HK-2 (cell line): ENCODE data around the gene CHD1L.
"Not testable (repeated sequence)": the region's sequence is repeated elsewhere in the genome, so short reads cannot be mapped to it uniquely, and the experiment has no call there.

Experiments used
- DNase-seq: peaks from one replicate; pipeline ENCODE4 v3.0.0-alpha.2; 2018; ENCODE audit not compliant: unreplicated experiment

CHD1L gene

DNA sequence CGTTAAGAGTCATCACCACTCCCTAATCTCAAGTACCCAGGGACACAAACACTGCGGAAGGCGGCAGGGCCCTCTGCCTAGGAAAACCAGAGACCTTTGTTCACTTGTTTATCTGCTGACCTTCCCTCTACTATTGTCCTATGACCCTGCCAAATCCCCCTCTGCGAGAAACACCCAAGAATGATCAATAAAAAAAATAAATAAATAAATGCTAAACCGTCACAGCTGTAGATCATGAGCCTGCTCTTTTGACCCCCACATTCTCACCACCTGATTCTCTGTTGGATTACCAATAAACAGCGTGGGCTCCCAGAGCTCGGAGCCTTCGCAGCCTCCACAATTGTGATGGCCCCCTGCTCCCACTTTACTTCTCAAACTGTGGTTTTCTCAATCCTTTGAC lies 8.6 kb upstream of the CHD1L start:
- DNase-seq = not testable (repeated sequence)

DNA sequence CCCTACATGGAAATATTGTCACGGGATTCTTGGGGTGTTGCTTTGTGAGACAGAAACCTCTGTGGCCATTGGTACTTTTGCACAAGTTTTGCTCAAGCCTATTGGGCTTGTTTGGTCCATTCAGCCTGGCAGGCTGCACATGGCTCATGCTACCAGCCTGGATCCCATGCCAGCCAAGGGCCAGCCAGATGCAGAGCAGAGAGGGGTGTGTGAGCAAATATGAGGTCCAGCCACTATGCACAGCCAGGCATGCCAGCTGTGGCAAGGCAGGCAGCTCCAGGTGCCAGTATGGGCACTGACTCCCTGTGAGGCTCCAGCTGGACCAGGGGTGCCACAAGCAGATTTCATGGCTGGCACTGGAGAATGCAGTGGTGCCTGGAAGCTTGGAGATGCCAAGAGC lies 6.7 kb upstream of the CHD1L start:
- no peak for DNase-seq

DNA sequence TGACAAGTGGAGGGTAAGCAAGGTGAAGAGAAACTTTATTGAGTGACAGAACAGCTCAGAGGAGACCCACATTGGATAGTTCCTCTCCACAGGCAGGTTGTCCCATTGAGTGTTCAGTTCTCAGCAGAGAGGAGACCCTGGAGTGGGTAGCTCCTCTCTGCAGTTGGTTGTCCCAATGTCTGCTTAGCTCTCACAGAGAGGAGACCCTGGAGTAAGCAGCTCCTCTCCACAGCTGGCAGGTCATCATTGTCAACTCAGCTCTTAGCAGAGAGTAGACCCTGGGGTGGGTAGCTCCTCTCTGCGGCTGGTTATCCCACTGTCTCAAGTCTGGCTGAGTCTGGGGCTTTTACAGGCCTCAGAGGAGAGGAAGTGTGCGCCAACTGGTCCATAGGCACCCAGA lies 6.0 kb upstream of the CHD1L start:
- DNase-seq = no peak

DNA sequence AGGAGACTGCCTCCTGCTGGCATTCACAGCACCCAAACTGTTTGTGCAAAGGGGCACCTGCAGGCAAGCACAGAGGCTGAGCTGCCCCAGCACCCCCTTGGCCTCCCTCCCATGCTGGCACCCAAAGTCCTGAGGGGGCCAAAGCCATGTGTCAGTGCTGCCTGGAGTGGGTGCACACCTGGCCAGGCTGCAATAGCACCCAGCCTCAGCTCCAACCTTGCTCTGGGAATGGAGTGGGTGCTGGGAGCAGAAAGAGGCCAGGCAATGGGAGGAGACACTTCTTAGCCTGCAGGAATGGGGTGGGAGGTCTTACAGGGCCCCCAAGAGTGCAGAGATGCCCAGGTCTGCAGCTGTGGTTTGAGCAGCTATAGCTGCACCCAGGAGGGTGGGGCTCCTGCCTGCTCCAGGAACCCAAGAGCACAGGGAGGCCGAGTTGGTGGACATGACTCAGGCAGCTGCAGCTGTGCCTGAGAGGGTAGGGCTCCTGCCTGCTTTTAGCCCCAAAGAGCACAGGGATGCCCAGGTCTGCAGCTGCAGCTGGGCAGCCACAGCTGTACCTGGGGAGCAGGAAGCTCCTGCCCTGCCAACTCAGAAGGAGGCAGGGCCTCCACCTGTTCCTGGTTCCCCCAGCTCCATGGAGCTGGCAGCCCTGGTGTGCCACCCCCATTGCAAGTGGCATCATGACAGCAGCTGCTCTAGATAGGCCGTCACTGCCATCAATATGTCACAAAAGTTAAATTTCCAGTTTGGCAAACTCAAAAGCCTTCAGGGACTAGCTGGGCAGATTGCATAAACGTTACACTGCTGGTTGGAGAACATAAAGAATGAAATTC lies 5.3 kb upstream of the CHD1L start:
- DNase-seq = no peak

DNA sequence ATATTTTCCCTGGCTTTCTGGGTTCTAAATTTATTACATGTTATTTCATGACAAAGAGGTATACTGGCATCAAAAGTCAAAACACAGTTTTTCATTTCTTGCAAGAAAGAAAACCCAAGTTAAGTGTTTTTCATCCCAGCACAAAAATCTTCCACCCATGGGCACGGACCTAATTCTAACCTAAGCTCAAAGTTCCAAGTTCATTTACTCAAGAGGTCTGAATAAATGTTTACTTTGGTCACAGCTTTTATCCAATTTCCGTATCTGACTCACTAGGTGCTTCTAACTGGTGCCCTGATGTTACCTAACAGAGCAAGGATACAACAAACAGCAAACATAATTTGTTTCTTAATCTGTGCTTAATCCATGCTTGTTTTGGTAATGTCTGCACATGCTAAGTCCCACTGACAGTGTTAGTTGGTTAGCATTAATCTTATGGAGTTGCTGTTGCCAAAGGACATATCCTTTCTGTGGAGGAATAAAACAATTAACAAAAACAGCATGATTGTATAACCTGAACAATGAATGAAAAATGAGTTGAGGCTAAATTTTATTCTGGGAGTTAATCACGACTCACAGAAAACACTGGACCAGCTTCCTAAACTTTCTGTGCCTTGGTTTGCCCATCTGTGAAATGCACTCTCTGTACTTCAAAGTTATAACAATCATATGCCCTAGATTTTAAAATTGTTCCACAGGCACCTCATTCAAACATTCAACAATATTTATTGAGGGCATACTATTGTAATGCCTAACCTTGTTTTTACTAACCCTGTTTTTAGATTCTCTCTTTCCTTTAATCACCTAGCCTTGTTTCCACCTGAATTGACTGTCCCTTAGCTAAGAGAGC lies 4.2 kb upstream of the CHD1L start:
- no peak for DNase-seq

DNA sequence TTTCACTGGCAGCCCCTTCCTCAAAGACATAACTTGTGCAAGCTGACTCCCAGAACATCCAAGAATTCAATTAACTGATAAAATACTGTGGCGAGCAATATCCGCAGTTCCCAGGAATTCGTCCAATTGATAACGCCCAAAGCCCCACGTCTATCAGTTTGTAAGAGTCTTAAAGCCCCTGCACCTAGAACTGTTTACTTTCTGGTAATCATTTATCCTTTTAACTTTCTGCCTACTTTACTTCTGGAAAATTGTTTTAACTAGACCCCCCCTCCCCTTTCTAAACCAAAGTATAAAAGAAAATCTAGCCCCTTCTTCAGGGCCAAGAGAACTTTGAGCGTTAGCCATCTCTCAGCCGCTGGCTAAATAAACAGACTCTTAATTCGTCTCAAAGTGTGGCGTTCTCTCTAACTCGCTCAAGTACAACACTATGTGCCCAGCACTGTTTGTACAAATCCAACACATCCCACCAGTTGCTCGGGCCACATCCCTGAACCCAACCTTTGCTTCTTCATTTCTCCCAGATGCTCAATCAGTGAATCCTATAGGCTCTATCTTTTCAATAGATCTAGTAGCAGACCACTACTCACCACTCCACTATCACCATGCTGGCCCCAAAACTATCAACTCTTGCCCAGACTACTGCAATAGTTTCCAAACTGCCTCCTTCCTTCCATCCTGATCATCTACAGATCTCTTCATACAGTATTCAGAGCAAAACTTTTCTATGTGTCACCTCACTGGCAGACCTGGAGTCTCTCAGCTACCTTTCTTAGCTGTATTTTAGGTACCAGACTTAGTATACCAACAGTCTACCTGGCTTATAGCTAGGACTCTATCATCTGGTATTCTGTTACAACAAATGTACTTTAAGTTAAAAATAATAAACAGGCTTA lies 3.3 kb upstream of the CHD1L start:
- no peak for DNase-seq

DNA sequence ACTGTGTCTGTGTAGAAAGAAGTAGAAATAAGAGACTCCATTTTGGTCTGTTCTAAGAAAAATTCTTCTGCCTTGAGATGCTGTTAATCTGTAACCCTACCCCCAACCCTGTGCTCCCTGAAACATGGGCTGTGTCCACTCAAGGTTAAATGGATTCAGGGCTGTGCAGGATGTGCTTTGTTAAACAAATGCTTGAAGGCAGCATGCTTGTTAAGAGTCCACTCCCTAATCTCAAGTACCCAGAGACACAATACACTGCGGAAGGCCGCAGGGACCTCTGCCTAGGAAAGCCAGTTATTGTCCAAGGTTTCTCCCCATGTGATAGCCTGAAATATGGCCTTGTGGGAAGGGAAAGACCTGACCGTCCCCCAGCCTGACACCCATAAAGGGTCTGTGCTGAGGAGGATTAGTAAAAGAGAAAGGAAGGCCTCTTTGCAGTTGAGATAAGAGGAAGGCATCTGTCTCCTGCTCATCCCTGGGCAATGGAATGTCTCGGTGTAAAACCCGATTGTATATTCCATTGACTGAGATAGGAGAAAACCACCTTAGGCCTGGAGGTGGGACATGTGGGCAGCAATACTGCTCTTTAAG lies 2.3 kb upstream of the CHD1L start:
- not testable (repeated sequence) for DNase-seq

DNA sequence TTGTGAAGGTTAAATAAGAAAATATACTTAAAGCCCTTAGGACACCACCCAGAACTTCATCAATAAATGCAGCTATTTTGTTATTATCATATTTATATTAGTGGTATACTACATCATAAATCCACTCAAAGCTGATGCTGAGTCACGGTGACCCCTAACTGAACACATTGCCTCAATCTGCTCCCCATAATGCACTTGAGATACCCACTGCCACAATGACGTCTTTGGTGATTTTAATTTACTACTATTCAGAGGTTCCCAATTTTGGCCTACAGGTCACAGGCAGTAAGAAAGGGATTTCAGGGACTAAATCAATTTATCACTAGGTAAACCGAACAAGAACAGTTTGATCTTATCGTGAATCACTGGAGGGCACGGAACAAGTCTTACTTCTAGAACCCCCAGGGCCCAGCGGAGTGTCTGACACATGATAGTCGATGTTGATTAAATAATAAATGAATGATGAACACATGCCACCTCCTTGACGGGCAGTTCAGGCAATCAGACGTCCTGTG lies 493 bp upstream of the CHD1L start:
- DNase-seq = no peak

DNA sequence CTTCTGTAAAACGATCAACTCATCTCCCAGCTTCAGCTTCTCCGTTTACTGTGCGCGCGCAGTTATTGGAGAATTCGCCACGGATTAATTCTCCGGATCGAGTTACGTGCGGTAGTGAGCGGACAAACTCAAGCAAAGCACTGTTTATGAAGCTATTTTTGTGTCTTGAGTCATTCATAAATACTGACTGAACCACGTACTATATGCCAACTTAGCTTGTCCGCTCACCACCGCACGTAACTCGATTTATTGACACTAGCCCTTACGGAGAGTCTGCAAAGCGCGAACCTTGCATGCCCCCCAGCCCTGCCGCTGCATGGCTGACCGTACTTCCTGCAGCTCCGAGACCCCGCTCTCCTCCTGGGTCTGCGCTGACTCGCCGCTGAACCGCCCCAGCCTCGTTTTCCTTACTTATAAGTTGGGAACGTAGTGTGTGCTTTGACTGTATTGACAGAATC lies 773 bp downstream of the CHD1L start:
- no peak for DNase-seq

DNA sequence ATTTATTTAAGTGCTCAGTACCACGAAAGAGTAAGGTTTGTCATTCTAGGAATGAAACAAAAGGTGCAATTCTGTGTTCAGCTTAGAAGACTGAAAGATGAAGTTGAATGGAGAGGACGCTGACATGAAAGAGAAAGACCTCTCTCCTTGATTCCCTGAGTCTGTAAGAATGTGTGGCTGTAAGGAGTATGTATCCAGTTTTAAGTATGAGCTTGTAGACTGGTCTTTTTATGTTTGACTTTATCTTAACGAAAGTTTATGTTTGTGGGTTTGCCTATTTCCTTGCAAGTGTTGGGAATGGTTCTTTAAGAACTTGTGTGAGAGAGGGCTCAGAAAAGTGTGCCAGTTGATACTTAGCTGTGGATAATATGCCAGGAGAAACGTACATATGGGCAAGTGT lies 1.4 kb downstream of the CHD1L start:
- DNase-seq = no peak

DNA sequence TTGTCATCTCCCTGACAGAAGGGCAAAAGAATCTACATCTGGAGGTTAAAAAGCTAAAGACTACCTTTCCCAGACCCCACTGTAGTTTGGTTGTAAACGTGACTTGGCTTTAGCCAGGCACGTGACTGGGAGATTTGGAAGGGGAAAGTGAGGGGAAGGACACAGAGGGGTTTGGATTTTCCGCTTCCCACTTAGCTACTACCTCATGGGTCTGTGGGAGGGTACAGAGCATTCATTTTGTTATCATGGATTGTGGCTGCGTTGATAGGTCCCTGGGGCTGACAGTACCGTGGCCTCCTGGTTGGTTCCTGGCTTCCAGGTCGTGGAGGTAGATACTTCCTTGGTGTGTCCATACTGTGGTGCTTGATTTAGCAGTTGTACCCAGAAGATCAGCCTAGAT lies 2.6 kb downstream of the CHD1L start:
- DNase-seq = no peak

DNA sequence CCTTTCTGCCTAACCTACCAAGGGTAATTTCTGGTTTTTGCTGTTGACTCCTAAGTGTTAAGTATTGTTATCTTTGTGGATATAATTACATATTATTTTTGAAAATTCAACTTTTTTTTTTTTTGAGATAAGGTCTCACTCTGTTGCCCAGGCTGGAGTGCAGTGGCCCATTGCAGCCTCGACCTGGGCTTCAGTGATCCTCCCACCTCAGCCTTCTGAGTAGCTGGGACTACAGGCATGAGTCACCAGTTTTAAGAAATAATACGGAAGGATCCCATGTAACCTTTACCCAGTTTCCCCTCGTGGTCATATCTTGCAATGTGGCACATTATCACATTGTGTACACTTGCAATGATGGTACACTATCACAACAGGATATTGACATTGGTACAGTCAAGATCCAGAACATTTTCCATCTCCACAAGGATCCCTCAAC lies 3.1 kb downstream of the CHD1L start:
- no peak for DNase-seq

DNA sequence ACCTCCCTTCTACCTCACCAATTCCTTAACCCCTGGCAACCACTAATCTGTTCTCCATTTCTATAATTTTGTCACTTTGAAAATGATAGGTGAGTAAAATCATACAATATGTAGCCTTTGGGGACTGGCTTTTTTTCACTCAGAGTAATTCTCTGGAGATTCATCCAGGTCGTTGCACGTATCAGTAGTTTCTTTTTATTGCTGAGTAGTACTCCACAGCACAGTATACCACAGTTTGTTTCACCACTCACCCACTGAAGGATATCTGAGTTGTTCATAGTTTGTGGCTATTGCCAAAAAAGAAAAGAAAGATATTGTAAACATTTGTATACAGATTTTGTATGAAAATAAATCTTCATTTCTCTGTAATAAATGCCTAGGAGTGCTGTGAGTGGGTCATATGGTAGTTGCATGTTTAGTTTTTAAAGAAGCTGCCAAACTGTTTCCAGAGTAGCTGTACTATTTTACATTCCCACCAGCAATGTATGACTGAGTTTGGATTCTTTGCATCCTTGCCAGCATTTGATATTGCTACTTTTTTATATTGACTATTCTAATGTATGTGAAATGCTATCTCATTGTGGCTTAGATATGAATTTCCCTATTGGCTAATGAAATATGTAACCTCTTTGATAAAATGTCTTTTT lies 3.7 kb downstream of the CHD1L start:
- DNase-seq = no peak

DNA sequence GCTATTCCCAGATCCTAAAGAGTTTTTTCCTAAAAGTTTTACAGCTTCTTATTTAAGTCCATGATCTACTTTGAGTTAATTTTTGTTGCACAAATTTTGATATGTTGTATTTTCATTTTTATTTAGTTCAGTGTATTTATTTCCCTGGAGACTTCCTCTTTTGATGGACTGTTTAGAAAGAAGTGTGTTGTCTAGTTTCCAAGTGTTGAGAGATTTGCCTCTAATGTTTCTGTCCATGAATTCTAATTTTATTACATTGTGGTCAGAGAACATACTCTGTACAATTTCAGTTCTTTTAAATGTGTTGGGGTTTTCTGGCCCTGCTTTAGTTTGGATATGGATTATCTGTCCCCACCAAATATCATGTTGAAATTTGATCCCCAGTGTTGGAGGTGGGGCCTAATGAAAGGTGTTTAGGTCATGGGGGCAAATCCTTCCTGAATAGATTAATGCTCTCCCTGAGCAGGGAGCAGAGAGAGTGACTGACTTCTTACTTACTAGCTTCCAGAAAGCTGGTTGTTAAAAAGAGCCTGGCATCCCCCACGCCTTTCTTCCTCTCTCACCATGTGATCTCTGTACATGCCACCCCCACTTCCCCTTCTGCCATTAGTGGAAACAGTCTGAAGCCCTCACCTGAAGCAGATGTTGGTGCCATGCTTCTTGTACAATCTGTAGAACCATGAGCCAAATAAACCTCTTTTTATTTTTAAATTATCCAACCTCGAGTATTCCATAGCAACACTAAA lies 4.6 kb downstream of the CHD1L start:
- no peak for DNase-seq

DNA sequence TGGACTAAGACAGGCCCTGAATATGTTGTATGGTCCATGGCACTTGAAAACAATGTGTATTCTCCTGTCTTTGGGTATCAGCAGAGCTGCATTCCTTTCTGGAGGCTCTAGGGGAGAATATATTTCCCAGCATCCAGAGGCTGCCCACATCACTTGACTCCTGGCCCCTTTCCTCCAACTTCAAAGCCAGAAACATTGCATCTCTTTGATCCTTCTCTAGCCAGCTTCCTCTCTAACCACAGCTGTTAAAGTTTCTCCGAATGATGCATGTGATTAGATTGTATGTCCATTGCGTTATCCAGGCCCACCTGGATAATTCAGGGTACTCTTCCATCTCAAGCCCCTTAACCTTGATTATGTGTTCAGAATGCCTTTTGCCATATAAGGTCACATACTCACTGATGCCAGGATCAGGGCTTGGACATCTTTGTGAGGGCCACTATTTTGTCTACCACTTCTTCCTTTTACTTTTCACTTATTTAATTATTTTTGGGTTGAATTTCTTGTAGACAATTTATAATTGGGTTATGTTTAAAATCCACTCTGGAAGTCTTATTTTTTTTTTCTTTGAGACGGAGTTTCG lies 5.3 kb downstream of the CHD1L start:
- no peak for DNase-seq

DNA sequence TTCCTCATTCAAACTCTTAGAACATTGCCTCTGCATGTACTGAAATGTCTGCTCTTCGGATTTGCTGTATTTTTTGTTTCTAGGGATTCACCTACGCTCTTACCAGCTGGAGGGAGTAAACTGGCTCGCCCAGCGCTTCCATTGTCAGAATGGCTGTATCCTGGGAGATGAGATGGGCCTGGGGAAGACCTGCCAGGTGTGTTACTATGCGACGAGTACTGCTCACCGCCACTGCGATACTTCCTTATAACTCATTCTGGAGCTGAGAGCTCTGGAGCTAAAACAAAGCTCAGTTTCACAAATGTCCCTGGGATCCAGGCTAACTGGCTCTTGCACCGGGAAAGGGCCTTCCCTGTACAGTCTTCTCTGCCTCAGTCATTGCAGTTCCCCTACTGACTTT lies 10.1 kb downstream of the CHD1L start:
- DNase-seq = no peak

DNA sequence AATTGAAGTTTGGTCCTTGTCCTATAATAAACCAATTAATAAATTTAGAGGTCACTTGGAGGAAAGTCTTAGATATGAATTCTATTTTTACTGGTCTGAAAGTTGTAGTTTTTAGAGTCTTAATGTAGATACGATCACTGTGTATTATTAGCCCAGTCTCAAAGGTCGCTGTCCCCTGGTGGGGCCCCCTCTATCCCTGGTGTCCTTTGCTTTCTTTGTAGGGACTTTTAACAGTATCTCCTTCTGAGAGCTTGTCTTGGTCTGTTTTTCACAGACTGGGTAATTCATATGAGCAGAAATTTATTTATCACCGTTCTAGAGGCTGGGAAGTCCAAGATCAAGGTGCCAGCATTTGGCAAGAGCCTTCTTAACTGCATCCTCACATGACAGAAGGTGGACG lies 18.5 kb downstream of the CHD1L start:
- no peak for DNase-seq

DNA sequence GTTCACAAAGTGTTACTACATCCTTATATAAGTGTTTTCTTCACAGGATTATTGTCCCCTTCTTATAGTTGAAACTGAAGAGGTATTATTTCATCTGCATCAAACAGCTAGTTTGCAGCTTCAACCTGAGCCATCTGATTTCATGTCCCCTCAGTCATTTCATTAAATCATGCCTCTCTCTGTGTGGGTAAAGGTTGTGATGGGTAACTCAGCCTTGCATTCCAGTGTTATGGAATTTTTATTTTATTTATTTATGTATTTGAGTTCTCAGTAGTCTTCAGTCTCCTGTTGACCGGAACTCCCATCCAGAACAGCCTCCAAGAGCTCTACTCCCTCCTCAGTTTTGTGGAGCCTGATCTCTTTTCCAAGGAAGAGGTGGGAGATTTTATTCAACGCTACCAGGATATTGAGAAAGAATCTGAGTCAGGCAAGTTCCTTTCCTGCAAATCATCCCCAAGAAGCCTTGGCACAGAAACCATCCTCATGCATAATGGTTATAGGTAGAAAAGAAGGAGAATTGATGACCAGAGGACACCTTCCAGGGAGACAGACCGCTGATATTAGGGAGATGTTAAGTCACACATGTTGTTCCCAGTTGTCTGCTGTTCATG lies 21.8 kb downstream of the CHD1L start:
- DNase-seq = no peak

DNA sequence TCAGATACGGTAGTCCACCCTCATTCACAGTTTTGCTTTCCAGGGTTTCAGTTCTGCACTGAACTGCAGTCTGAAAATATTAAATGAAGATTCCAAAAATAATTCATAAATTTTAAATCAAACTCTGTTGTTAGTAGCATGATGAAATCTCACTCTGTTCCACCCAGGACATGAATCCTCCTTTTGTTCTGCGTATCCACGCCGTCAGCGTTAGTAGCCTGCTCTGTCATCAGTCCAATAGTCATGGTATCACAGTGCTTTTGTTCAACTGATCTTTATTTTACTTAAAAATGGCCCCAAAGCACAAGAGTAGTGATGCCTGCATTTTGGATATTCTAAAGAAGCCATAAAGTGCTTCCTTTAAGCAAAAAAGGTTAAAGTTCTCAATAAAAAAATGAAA lies 23.9 kb downstream of the CHD1L start:
- DNase-seq = no peak
